A549 (cell line): ENCODE data around the gene TMC4. TPM values are rescaled to one million over a fixed set of nuclear protein-coding genes. Genes with fewer than 3 reads are reported as not detected.
"Not testable (repeated sequence)": the region's sequence is repeated elsewhere in the genome, so short reads cannot be mapped to it uniquely, and the experiment has no call there.

ENCODE experiments used
- ATAC-seq, 2 experiments: fragments of 200-7000 bp in 1 of 2; fragments of >200 bp in 1 of 2; cut with Nextera tagmentation in 1 of 2; cut with Tn5 transposase in 1 of 2; 3 replicates each; pipeline versions ENCODE4 v1.8.0 to v1.9.1; 2018 to 2020; ENCODE audit warnings: mild to moderate bottlenecking in 1 of 2, moderate library complexity in 1 of 2
- CTCF ChIA-PET: fragments of 300-600 bp; sonication (Branson Sonifier 250); formaldehyde crosslinking; extraction: SDS; loops from one replicate; lab custom pipeline; 2021; ENCODE audit warnings: antibody characterized with exemption, inconsistent platforms; lab: Yijun Ruan, JAX
- POLR2A ChIA-PET: fragments of 350-600 bp; formaldehyde crosslinking; extraction: SDS; loops from one replicate; lab custom pipeline; 2021; ENCODE audit warnings: antibody characterized with exemption, inconsistent platforms; lab: Yijun Ruan, JAX
- DNase-seq, 2 experiments: peaks; one replicate each; pipeline versions ENCODE4 v3.0.0 to v3.0.0-alpha.2; 2011 to 2016; ENCODE audit warnings: low read depth in 1 of 2, low spot score in 1 of 2
- FAIRE-seq: peaks from 2 replicates; lab custom pipeline; 2011; peaks lifted over from hg19 to GRCh38; lab: Jason Lieb, UNC
- H3K27ac ChIP-seq, 2 experiments: fragments of >200 bp; sonication (Bioruptor Twin); formaldehyde crosslinking; 3 replicates each; pipeline ENCODE4 v1.5.1; 2016 to 2017
- H3K4me1 ChIP-seq: fragments of >200 bp; sonication (Bioruptor Twin); formaldehyde crosslinking; 3 replicates; pipeline ENCODE4 v1.6.1; 2016
- H3K4me2 ChIP-seq: fragments of >200 bp; sonication (Bioruptor Twin); formaldehyde crosslinking; 3 replicates; pipeline ENCODE4 v1.6.1; 2016
- H3K4me3 ChIP-seq: fragments of >200 bp; sonication (Bioruptor Twin); formaldehyde crosslinking; 3 replicates; pipeline ENCODE4 v1.5.1; 2016
- H3K9me3 ChIP-seq: fragments of >200 bp; sonication (Bioruptor Twin); formaldehyde crosslinking; 3 replicates; pipeline ENCODE4 v1.6.1; 2016
- BHLHE40 ChIP-seq: IDR thresholded peaks from 2 replicates; pipeline ENCODE4 v1.6.1; 2012; ENCODE audit warnings: low read depth, low read length, inconsistent platforms
- CBX2 ChIP-seq: fragments of 200-600 bp; sonication (generic); IDR thresholded peaks from 2 replicates; pipeline ENCODE4 v1.6.1; 2016; ENCODE audit warnings: low read depth, mild to moderate bottlenecking, borderline replicate concordance
- EP300 ChIP-seq, 2 experiments: fragments of >200 bp; sonication (Bioruptor Twin); formaldehyde crosslinking; IDR thresholded peaks; 2 replicates in 1 of 2; 3 replicates in 1 of 2; pipeline ENCODE4 v1.6.1; 2016 to 2017
- FOSB ChIP-seq: fragments of 250-450 bp; sonication (Bioruptor Pico); IDR thresholded peaks from 2 replicates; pipeline ENCODE4 v1.5.0; 2020; ENCODE audit warnings: mild to moderate bottlenecking, moderate library complexity
- HEYL ChIP-seq: fragments of 250-450 bp; sonication (Bioruptor Pico); IDR thresholded peaks from 2 replicates; pipeline ENCODE4 v1.8.0; 2021; ENCODE audit warnings: mild to moderate bottlenecking, moderate library complexity
- HOXB13 ChIP-seq: fragments of 250-450 bp; sonication (Bioruptor Pico); IDR thresholded peaks from 2 replicates; pipeline ENCODE4 v1.5.0; 2020; ENCODE audit warnings: low read depth, mild to moderate bottlenecking, moderate library complexity
- JUN ChIP-seq, 2 experiments: fragments of >200 bp; sonication (Bioruptor Twin); formaldehyde crosslinking; IDR thresholded peaks; 2 replicates in 1 of 2; 3 replicates in 1 of 2; pipeline ENCODE4 v1.6.1; 2016 to 2017
- MAX ChIP-seq: IDR thresholded peaks from 2 replicates; pipeline ENCODE4 v1.6.1; 2012
- PBX3 ChIP-seq: IDR thresholded peaks from 2 replicates; pipeline ENCODE4 v1.6.1; 2012
- POLR2AphosphoS2 ChIP-seq: conservative IDR thresholded peaks from 2 replicates; pipeline ENCODE4 v1.6.1; 2012; ENCODE audit warnings: low read length, improper control_type of control experiment, inconsistent platforms
- RARB ChIP-seq: fragments of 250-450 bp; sonication (Bioruptor Pico); IDR thresholded peaks from 2 replicates; pipeline ENCODE4 v1.8.0; 2021; ENCODE audit warnings: mild to moderate bottlenecking, moderate library complexity
- RCOR1 ChIP-seq: fragments of 150-350 bp; IDR thresholded peaks from 2 replicates; pipeline ENCODE4 v1.6.1; 2014; ENCODE audit warnings: antibody characterized with exemption, low read length, low read depth
- TP53 ChIP-seq: fragments of 250-450 bp; sonication (Bioruptor Pico); IDR thresholded peaks from 2 replicates; pipeline ENCODE4 v1.5.0; 2021; ENCODE audit warnings: mild to moderate bottlenecking, moderate library complexity
- ZSCAN20 ChIP-seq: fragments of 250-450 bp; sonication (Bioruptor Pico); IDR thresholded peaks from 2 replicates; pipeline ENCODE4 v1.8.0; 2022; ENCODE audit warnings: mild to moderate bottlenecking, moderate library complexity
- WGBS: methylation state at CpG from one replicate; pipeline ENCODE4 v1.1.6; 2017; ENCODE audit errors: missing lambda C conversion rate; 5-methylcytosine and 5-hydroxymethylcytosine counted together
- polyA plus RNA-seq, 4 experiments: library from polyadenylated mRNA; depleted of rRNA in 3 of 4; stranded (reverse); fragments of >200 nt; fragmentation: RNase III in 1 of 4; extraction: RNeasy Plus Mini Kit Qiagen cat#74134 plus additional on column Dnase treatment in 1 of 4; gene quantifications; 2 replicates in 3 of 4; 3 replicates in 1 of 4; pipeline ENCODE4 v1.2.3, GENCODE V29; 2011 to 2017
- TF ChIP-seq, protein P1 (sequence below): fragments of >200 bp; sonication (Bioruptor Twin); formaldehyde crosslinking; IDR thresholded peaks from 3 replicates; pipeline ENCODE4 v1.6.1; 2016

TMC4 gene
- polyA plus RNA-seq, 2 of the 4 experiments (the other 2 are of a cell fraction) = 0.84 to 0.85 TPM

DNA sequence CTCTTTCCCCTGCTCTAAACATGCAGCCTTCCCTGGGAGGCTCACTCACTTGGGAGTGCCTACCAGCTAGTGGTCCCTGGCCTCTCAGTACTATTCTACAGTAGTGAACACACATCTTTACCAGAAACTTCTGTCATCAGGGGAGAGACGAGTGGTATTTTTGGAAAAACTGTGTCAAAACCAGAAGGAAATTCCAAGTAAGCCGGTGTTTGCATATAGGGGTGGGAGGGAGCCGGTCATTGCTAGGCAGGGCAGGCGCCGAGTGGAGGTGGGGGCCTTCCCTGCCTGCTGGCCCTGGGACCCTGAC, 34.7 kb upstream of the TMC4 start:
- TF ChIP-seq CBX2 = no peak
- TF ChIP-seq RARB (CRISPR knock-in tag) = no peak
- no peak for TF ChIP-seq BHLHE40
- TF ChIP-seq PBX3 = no peak
- TF ChIP-seq, protein P1, sequence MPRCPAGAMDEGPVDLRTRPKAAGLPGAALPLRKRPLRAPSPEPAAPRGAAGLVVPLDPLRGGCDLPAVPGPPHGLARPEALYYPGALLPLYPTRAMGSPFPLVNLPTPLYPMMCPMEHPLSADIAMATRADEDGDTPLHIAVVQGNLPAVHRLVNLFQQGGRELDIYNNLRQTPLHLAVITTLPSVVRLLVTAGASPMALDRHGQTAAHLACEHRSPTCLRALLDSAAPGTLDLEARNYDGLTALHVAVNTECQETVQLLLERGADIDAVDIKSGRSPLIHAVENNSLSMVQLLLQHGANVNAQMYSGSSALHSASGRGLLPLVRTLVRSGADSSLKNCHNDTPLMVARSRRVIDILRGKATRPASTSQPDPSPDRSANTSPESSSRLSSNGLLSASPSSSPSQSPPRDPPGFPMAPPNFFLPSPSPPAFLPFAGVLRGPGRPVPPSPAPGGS = no peak
- TF ChIP-seq HOXB13 = no peak
- TF ChIP-seq HEYL (CRISPR knock-in tag) = no peak
- no peak for TF ChIP-seq EP300 (IDR thresholded peaks at IDR 0.05)
- TF ChIP-seq ZSCAN20 (CRISPR knock-in tag) = no peak
- no peak for TF ChIP-seq POLR2AphosphoS2
- peak overlapping the region in 1 of 2 experiments; percentile 68; a peak in 1 of 6 replicates for H3K27ac ChIP-seq
- DNase-seq (no peak), ATAC-seq (no peak), FAIRE-seq (no peak)
- H3K4me2 ChIP-seq = peak overlapping the region; percentile 93
- H3K4me3 ChIP-seq = peak overlapping the region; percentile 7; the same call in 1 of the 3 replicates
- ChIA-PET POLR2A (interaction anchor here (2.7 to 5.0 kb wide), 2 partner anchors 17 to 70 kb away, joined by 14 to 55 read pairs; partner anchors contain the start of genes CNOT3, MBOAT7 and TSEN34), CTCF (interaction anchor here (0.6 to 2.2 kb wide), 4 partner anchors 15 to 39 kb away, joined by 3 to 8 read pairs (median 6); no protein-coding TSS in a partner anchor)
- H3K4me1 ChIP-seq = peaks cover 87% of the 10 kb centered on the region
- 91% methylated on average over 5 of the region's 5 CpGs for WGBS
- no peaks in the 10 kb centered on the region for H3K9me3 ChIP-seq

- H3K4me3 ChIP-seq, H3K27ac ChIP-seq, ATAC-seq, H3K9me3 ChIP-seq, DNase-seq, FAIRE-seq: not testable (repeated sequence)
- CTCF ChIA-PET = interaction anchor here (0.9 to 2.6 kb wide), 3 partner anchors 12 to 39 kb away, joined by 4 to 9 read pairs (median 8); no protein-coding TSS in a partner anchor
- POLR2A ChIA-PET = interaction anchor here (5.0 kb wide), 1 partner anchor 17 kb away, joined by 55 read pairs; the partner anchor contains the start of genes MBOAT7 and TSEN34
- H3K4me1 ChIP-seq = peaks cover 92% of the 10 kb centered on the region
- WGBS = 90% methylated on average over 23 of the region's 23 CpGs
- H3K4me2 ChIP-seq = peak overlapping the region; percentile 93
These were observed 34.2 kb upstream of the TMC4 start for GRCh38 chr19:54207193-54207592.

GRCh38 chr19:54206831-54207177, 33.8 kb upstream of the TMC4 start:
- Histone ChIP-seq H3K27ac (no peak overlapping the region), H3K4me1 (peaks cover 95% of the 10 kb centered on the region), H3K9me3 (no peaks in the 10 kb centered on the region), H3K4me2 (peak overlapping the region; percentile 93; the same call in 2 of the 3 replicates), H3K4me3 (no peak overlapping the region)
- FAIRE-seq (no peak), ATAC-seq (no peak), DNase-seq (no peak)
- ChIA-PET POLR2A (interaction anchor here (5.0 kb wide), 1 partner anchor 16 kb away, joined by 55 read pairs; the partner anchor contains the start of genes MBOAT7 and TSEN34), CTCF (interaction anchor here (0.9 to 2.6 kb wide), 3 partner anchors 11 to 38 kb away, joined by 4 to 9 read pairs (median 8); no protein-coding TSS in a partner anchor)
- WGBS = 78% methylated on average over 13 of the region's 13 CpGs
- TF ChIP-seq MAX (0 out of 2 replicates have a peak, but pooled peaks have one; percentile 26), FOSB (no peak)

- 91% methylated on average over 27 of the region's 27 CpGs for WGBS
- ChIA-PET POLR2A (interaction anchor here (5.0 kb wide), 1 partner anchor 16 kb away, joined by 55 read pairs; the partner anchor contains the start of genes MBOAT7 and TSEN34), CTCF (interaction anchor here (0.9 to 2.6 kb wide), 3 partner anchors 11 to 38 kb away, joined by 4 to 9 read pairs (median 8); no protein-coding TSS in a partner anchor)
These were observed 33.3 kb upstream of the TMC4 start for GRCh38 chr19:54206030-54206830.

More at GRCh38 chr19:54206030-54206830, 33.3 kb upstream of the TMC4 start:
- Histone ChIP-seq H3K4me1 (peaks cover 93% of the 10 kb centered on the region), H3K27ac (no peak overlapping the region), H3K4me3 (no peak overlapping the region), H3K4me2 (peak overlapping the region; percentile 93), H3K9me3 (no peaks in the 10 kb centered on the region)
- no peak for DNase-seq
- no peak for ATAC-seq
- FAIRE-seq = no peak
- no peak for TF ChIP-seq RCOR1
- no peak for TF ChIP-seq TP53 (CRISPR knock-in tag)
- TF ChIP-seq JUN (IDR thresholded peaks at IDR 0.05) = peak in 1 of 2 experiments; percentile 28; a peak in 2 of 5 replicates
- TF ChIP-seq, protein P1 = no peak
